ENCODE data around the gene ZNF701.
"Not testable (repeated sequence)": the region's sequence is repeated elsewhere in the genome, so short reads cannot be mapped to it uniquely, and the experiment has no call there.

The ZNF701 gene

DNA sequence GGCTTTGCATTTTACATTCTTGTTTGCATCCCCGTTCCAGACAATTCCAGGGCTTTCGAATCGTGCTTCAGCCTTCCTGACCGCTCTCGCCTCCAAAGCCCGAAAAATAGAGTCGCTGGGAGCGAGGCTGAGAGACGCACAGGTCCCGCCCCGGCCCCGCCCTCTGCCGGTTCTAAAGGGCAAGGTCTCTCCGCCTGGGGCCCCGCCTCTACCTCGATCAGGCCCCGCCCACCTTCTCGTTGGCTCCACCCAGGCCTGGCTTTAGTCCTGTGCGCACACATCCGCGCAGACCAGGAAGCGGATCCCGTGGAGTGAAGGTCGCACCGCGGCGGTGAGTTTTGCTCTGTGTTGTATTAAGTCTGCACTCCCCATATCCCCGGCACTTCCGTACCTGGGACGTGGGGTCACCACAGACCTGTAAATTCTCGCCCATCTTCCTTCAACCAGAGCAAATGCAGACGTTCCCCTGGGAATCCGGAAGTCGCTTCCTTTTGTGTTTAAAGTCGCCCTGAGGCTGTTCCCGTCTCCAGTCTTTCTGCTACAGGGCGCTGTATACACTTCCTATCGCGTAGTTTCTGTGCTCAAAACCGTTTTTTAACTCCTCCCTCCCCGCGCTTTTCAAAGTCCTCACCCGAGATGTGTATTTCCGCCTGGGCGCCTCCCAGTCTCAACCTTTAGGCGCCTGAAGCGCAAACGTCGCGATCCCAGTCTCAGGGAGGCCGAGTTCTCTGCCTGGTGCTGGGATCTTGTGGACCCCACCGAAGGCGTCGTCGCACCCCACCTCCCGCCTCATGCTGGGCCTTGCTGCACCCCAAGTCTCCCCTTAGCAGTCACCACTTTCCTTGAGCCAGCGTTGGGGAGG, at the start of gene ZNF701:
Gene ZNF701, plus strand, starts transcription at position 288 of the 862 bp plus-strand sequence. CDS start 3,861 bp downstream, outside the sequence.
- DNase-seq (ENCODE audit: low read depth, low spot score): peak; percentile 73

DNA sequence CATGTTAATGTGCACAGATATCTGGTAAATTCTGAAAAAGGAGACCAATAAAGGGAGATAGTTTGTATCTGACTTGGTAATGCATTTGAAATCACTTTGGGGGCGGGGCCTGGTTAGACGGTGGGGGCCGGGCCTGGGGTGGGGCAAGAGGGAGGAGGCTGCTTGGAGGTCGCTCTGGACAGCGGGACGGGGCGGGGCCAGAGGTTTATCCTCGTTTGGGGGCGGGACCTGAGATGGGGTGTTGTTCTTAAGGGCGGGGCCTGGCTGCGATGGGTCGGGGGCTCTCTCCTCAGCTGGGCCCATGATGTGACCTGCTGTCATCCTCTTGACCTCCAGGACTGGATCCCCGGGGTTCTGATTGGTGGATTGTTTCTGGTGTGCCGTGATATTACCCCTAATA, 47.5 kb upstream of the ZNF701 start:
- DNase-seq (ENCODE audit: low read depth, low spot score): no peak

DNA sequence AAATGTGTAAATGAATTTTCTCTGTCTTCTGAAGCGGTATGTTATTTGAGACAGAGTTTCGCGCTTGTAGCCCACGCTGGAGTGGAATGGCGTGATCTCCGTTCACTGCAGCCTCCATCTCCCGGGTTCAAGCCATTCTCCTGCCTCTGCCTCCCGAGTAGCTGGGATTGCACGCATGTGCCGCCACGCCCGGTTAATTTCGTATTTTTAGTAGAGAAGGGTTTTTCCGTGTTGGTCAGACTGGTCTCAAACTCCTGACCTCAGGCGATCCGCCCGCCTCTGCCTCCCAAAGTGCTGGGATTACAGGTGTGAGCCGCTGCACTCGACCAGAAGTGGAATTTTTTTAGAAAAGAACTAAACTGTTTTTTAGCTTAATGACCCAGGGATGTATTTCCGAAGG, 46.0 kb upstream of the ZNF701 start:
- DNase-seq (ENCODE audit: low read depth, low spot score): no peak

DNA sequence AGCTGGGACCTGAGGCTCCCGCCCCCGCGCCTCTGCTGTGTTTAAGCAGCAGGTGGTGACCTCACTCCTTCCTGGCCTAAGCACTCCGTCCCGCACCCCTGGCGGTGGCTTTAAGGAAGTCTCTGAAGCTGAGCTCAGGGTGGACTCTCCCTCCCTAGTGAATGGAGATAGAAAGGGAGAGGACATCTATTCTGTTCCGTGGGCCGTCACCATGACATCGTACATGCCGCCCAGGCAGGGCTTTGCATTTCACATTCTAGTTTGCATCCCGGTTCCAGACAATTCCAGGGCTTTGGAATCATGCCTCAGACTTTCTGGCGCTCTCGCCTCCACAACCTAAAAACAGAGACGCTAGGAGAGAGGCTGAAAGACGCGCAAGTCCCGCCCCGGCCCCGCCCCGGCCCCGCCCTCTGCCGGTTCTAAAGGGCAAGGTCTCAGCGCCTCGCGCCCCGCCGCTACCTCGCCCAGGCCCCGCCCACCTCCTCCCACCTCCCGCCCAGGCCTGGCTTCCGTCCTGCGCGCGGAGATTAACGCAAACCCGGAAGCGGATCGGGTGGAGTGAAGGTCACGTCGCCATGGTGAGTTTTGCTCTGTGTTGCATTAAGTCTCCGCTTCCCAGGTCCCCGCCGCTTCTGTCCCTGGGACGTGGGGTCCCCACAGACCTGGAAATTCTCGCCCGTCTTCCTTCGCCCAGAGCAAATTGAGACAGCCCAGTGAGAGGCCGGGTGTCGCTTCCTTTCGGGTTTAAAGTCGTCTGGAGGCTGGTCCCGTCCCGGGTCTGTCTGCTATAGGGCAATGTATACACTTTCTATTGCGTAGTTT, 42.7 kb upstream of the ZNF701 start, which contains the start of gene ZNF808:
Gene ZNF808, plus strand, starts transcription at position 535 of the 822 bp plus-strand sequence. CDS start 15,617 bp downstream, outside the sequence.
- DNase-seq (ENCODE audit: low read depth, low spot score): peak; percentile 47

DNA sequence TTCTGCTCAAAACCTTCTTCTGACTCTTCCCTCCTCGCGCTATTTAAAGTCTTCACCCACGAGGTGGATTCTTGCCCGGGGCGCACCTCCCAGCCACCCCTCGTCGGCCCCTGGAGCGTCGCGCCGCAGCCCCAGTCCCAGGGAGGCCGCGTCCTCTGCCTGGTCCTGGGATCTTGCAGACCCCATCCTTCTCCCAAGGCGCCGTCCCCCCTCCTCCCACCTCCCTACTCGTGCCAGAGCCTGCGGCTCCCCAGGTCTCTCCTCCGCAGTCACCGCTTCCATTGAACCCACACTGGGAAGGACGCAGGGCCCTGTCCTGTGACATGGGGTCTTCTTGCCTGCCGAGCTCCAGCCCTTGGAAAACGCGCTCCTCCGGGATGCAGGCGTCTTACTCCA, 42.1 kb upstream of the ZNF701 start:
- DNase-seq (ENCODE audit: low read depth, low spot score): no peak

DNA sequence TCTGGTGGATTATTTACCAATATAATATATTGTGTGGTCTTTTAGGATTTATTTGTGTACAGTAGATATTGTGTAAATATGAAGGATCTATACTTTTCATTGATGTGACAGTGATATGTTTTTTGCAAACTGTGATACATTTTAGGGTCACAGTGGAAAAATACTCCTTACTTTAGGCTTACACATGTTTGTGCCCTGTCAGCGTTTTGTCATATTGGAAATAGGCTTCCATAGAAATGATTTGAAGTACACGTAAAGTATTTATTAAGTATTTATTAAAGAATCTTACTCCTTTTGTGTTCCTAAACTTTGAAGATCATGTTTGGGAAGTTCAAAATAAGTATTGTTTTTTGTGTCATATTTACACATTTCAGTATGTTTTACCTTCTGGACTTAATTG, 37.6 kb upstream of the ZNF701 start:
- DNase-seq (ENCODE audit: low read depth, low spot score): no peak

DNA sequence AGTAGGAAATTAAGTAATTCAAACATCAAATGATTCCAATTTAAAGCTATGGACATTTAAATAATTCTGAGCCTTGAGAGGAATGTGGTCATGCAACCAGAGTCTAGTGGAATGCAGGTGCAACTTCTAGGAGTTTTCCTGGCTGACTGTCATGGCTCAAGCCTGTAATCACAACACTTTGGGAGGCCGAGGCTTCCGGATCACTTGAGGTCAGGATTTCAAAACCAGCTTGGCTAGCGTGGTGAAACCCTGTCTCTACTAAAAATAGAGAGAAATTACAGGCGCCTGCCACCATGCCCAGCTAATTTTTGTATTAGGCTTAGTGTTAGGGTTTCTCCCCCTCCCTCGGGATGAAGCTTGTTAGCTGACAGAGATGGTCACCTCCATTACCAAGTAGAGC, 36.2 kb upstream of the ZNF701 start:
- no peak for DNase-seq (ENCODE audit: low read depth, low spot score)

DNA sequence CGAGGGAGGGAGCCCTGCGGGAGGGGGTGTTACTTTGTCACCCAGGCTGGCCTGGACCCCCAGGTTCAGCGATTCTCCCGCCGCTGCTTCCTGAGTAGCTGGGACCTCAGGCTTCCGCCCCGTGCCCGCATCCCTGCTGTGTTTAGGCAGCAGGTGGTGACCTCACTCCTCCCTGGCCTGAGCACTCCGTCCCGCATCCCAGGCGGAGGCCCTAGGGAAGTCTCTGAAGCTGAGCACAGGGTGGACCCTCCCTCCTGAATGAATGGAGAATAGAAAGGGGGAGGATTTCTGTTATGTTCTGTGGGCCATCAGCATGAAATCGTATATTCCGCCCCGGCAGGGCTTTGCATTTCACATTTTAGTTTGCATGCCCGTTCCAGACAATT, 34.7 kb upstream of the ZNF701 start:
- DNase-seq (ENCODE audit: low read depth, low spot score): not testable (repeated sequence)

DNA sequence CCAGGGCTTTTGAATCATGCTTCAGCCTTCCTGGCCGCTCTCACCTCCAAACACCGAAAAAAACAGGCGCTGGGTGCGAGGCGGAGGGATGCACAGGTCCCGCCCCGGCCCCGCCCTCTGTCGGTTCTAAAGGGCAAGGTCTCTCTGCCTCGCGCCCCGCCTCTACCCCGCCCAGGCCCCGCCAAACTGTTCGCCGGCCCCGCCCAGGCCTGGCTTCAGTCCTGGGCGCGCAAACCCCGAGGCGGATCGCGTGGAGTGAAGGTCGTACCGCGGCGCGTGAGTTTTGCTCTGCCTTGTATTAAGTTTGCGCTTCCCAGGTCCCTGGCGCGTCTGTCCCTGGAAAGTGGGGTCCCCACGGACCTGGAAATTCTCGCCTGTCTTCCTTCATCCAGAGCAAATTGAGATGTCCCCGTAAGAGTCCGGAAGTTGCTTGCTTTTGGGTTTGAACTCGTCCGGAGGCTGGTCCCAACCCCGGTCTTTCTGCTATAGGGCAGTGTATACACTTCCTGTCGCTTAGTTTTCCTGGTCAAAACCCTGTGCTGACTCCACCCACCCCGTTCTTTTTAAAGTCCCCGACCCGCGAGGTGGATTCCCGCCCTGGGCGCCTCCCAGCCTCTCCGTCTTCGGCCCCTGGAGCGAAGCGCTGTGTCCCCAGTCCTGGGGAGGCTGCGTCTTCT, 34.2 kb upstream of the ZNF701 start:
- DNase-seq (ENCODE audit: low read depth, low spot score): peak; percentile 3

DNA sequence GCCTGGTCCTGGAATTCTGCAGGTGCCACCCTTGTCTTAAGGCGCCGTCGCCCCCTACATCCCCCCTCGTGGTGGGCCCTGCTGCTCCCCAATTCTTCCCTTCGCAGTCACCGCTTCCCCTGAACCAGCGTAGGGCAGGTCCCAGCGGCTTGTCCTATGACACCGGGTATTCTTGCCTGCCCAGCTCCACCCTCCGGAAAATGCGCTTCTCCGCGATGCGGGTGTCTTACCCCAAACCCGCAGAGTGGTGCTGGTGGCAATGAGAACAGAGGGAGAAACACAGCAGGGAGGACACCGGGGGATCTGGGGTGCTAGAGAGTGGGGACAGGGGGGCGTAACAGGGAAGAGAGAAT, 33.7 kb upstream of the ZNF701 start:
- no peak for DNase-seq (ENCODE audit: low read depth, low spot score)

DNA sequence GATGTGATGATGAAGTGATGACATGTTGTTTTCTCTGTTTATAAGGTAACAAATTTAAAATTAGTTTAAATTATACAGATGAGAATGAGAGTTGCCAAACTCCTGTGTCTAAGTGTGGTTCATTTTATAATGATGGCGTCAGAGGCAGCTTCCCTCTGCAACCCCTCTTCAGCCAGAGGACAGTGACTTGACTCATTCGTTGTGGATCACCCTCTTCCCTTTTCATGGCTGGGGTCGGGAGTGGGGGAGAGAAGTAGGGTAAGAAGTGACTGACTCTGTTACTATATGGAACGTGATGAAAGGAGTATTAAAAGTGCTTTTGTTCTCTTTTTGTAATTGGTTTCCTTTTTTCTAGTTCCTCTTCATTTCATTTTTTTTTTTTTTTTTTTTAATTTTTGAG, 31.3 kb upstream of the ZNF701 start:
- not testable (repeated sequence) for DNase-seq (ENCODE audit: low read depth, low spot score)

DNA sequence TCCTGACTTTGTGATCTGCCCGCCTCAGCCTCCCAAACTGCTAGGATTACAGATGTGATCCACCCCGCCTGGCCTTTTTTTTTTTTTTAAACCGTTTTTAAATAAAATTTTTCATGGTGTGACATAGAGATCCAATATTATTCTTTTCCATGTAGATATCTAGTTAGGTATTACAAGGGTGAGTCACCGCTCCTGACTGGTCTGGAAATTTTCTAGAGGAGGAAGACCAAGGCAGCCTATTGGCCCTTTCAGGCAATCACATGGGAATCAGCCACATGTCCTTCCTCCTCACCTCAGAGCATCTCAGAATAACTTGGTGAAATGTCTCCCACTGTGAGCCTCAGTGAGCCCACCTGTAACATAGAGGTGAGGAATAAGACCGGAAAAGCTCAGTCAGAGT, 28.9 kb upstream of the ZNF701 start:
- not testable (repeated sequence) for DNase-seq (ENCODE audit: low read depth, low spot score)

DNA sequence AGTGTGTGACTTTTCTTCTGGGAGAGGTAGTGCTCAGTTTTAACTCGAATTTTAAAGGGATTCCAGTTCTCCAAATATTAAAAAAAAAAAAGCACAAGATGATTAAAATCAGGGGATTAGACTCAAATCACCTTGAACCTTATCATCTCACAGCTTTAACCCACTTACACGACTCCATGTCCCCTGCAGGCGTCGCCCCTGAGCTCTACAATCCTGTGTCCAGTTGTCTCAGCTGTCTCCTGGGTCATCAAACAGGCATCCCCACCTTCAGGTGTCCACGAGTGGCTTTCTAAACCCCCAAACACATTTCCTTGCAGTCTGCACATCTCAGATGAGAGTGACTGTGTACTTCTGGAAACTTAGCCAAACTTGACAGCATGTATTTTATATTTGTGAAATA, 28.5 kb upstream of the ZNF701 start:
- no peak for DNase-seq (ENCODE audit: low read depth, low spot score)

DNA sequence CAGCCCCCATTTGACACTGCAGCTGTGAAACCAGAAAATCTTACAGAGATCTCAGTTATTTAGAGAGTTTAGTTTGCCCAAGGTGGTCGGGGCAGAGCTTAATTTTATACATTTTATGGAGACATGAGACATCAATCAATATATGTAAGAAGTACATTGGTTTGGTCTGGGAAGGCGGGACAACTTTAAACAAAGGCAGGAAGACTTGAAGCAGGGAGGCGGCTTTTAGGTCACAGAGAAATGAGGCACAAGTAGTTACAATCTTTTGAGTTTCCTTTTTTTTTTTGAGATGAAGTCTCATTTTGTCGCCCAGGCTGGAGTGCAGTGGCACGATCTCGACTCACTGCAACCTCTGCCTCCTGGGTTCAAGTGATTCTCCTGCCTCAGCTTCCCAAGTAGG, 27.5 kb upstream of the ZNF701 start:
- not testable (repeated sequence) for DNase-seq (ENCODE audit: low read depth, low spot score)

DNA sequence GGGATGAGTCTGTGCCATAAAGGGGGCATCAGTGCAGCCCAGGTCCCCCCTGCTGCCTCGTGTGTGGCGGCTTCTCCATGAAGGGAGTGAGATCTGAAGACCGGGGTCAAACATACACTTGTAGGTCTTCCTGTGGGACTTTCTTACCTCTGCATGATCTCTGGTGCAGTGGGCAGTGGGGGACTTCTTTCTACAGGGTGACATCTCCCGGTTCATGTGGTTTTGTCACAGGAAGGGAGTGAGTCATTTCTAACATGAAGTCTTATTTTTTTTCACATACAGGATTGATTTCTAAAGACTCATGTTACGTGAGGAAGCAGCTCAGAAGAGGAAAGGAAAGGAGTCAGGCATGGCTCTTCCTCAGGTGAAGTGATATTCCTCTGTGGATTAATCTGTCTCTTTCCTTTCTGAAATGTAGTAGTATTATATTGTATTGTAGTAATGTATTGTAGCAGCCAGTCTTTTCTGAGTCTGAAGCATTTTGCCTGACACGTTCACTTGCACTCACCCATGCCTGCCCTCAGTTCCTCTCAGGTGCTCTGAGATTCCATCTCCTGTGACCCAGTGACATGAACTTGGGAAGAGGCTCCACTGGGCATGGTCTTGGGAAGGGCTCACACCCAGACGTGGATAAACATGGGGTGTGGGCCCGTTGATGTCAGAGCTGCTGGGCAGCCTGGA, 27.0 kb upstream of the ZNF701 start:
- no peak for DNase-seq (ENCODE audit: low read depth, low spot score)

DNA sequence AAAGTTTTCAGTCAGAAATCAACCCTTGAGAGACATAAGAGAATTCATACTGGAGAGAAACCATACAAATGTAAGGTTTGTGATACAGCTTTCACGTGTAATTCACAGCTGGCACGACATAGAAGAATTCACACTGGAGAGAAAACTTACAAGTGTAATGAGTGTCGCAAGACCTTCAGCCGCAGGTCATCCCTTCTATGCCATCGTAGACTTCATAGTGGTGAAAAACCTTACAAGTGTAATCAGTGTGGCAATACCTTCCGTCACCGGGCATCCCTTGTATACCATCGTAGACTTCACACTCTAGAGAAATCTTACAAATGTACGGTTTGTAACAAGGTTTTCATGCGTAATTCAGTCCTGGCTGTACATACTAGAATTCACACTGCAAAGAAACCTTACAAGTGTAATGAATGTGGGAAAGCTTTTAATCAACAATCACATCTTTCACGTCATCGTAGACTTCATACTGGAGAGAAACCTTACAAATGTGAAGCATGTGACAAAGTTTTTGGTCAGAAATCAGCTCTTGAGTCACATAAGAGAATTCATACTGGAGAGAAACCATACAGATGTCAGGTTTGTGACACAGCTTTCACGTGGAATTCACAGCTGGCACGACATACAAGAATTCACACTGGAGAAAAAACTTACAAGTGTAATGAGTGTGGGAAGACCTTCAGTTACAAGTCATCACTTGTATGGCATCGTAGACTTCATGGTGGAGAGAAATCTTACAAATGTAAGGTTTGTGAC, 15.7 kb upstream of the ZNF701 start:
- DNase-seq (ENCODE audit: low read depth, low spot score): no peak

DNA sequence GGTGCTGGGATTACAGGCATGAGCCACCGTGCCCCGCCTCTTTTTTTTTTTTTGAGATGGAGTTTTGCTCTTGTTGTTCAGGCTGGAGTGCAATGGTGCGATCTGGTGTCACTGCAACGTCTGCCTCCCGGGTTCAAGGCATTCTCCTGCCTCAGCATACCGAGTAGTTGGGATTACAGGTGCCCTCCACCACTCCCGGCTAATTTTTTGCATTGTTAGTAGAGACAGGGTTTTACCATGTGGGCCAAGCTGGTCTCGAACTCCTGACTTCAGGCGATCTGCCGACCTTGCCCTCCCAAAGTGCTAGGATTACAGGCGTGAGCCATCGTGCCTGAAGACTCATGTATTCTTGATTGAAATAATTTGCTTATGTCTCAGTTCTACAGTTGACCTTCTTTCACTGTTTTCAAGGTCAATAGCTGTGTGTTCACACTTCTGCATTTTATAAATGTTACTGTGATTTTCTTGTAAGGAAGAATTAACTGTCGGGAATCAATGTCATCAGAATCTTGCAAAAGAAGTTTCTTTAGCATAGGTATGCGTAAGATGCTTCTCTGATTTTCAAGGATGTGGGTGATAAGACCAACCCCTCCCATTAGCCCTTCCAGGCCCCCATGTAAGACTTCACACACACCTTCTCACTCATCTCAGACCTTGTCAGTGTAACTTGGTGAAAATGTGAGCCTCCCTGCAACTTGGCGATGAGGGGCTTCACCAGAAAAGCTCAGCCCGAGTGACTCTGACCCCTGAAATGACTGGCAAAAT, 12.7 kb upstream of the ZNF701 start:
- no peak for DNase-seq (ENCODE audit: low read depth, low spot score)

DNA sequence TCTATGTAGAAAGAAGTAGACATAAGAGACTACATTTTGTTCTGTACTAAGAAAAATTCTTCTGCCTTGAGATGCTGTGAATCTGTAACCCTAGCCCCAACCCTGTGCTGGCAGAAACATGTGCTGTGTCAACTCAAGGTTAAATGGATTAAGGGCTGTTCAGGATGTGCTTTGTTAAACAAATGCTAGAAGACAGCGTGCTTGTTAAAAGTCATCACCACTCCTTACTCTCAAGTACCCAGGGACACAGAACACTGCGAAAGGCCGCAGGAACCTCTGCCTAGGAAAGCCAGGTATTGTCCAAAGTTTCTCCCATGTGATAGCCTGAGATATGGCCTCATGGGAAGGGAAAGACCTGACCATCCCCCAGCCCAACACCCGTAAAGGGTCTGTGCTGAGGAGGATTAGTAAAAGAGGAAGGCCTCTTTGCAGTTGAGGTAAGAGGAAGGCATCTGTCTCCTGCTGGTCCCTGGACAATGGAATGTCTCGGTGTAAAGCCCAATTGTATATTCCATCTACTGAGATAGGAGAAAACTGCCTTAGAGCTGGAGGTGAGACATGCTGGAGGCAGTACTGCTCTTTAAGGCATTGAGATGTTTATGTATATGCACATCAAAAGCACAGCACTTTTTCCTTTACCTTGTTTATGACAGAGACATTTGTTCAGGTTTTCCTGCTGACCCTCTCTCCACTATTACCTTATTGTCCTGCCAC, 11.2 kb upstream of the ZNF701 start:
- not testable (repeated sequence) for DNase-seq (ENCODE audit: low read depth, low spot score)

DNA sequence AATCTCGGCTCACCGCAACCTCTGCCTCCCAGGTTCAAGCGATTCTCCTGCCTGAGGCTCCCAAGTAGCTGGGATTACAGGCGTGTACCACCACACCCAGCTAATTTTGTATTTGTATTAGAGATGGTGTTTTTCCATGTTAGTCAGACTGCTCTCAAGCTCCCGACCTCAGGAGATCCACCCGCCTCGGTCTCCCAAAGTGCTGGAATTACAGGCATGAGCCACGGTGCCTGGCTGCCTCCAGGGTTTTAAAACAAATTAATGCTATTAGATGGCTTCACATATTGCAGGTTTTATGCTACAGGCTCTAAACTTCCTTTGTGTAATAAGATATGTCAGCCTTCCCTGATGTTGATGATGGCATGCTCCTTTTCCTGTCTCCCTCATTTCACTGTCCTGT, 8.5 kb upstream of the ZNF701 start:
- DNase-seq (ENCODE audit: low read depth, low spot score): not testable (repeated sequence)
